GM23338 (cell line): ENCODE measurements around the gene ABCC12. TPM values are rescaled to one million over a fixed set of nuclear protein-coding genes. Genes with fewer than 3 reads are reported as not detected.

Source experiments
- ATAC-seq: fragments of 200-7000 bp; cut with Tn5 transposase; 3 replicates; pipeline ENCODE4 v1.9.1; 2020
- DNase-seq: peaks from one replicate; pipeline ENCODE4 v3.0.0-alpha.2; 2015; ENCODE audit warnings: low spot score
- H2AFZ ChIP-seq: fragments of 200-600 bp; sonication (generic); 2 replicates; pipeline ENCODE4 v1.8.0; 2016; ENCODE audit warnings: antibody characterized with exemption, mild to moderate bottlenecking, moderate library complexity
- H3F3A ChIP-seq: fragments of 200-600 bp; sonication (generic); replicated peaks from 2 replicates; pipeline ENCODE4 v1.8.0; 2017; ENCODE audit warnings: antibody characterized with exemption, mixed run types, low read depth
- H3K27ac ChIP-seq: fragments of 200-600 bp; sonication (generic); 2 replicates; pipeline ENCODE4 v1.6.1; 2016; ENCODE audit warnings: low read depth
- H3K27me3 ChIP-seq: fragments of 200-600 bp; sonication (generic); 2 replicates; pipeline ENCODE4 v1.8.0; 2016; ENCODE audit warnings: mild to moderate bottlenecking, mixed run types, moderate library complexity; ENCODE audit not compliant: insufficient read depth
- H3K36me3 ChIP-seq: fragments of 200-600 bp; sonication (generic); 2 replicates; pipeline ENCODE4 v1.8.0; 2016; ENCODE audit warnings: mild to moderate bottlenecking; ENCODE audit not compliant: insufficient read depth
- H3K4me1 ChIP-seq: fragments of 200-600 bp; sonication (generic); 2 replicates; pipeline ENCODE4 v1.8.0; 2016; ENCODE audit warnings: mild to moderate bottlenecking, moderate library complexity; ENCODE audit not compliant: insufficient read depth
- H3K4me2 ChIP-seq: fragments of 200-600 bp; sonication (generic); 2 replicates; pipeline ENCODE4 v1.7.1; 2017; ENCODE audit warnings: mixed run types
- H3K4me3 ChIP-seq: fragments of 200-600 bp; sonication (generic); 2 replicates; pipeline ENCODE4 v1.6.1; 2016; ENCODE audit warnings: mixed run types
- H3K79me2 ChIP-seq: fragments of 200-600 bp; sonication (generic); replicated peaks from 2 replicates; pipeline ENCODE4 v1.8.0; 2017; ENCODE audit warnings: mild to moderate bottlenecking; ENCODE audit not compliant: insufficient read depth
- H3K9me2 ChIP-seq: fragments of 200-600 bp; sonication (generic); 2 replicates; pipeline ENCODE4 v1.8.0; 2017; ENCODE audit not compliant: insufficient read depth
- H4K20me1 ChIP-seq: fragments of 200-600 bp; sonication (generic); replicated peaks from 2 replicates; pipeline ENCODE4 v1.8.0; 2017; ENCODE audit warnings: mild to moderate bottlenecking; ENCODE audit not compliant: insufficient read depth
- H3K27ac Mint-ChIP-seq: 2 replicates; pipeline ENCODE4 v1.8.0; 2020; ENCODE audit warnings: inconsistent platforms, mild to moderate bottlenecking, moderate library complexity, mixed read lengths
- H3K27me3 Mint-ChIP-seq: 3 replicates; pipeline ENCODE4 v1.8.0; 2022; ENCODE audit warnings: low read depth, mild to moderate bottlenecking, moderate library complexity, mixed read lengths, inconsistent platforms; ENCODE audit not compliant: insufficient read depth, poor library complexity
- H3K36me3 Mint-ChIP-seq: 3 replicates; pipeline ENCODE4 v1.8.0; 2021; ENCODE audit warnings: low read depth, mild to moderate bottlenecking, inconsistent platforms, moderate library complexity, mixed read lengths
- H3K4me1 Mint-ChIP-seq: 3 replicates; pipeline ENCODE4 v1.8.0; 2020; ENCODE audit warnings: mild to moderate bottlenecking, inconsistent platforms, mixed read lengths
- H3K4me3 Mint-ChIP-seq: 3 replicates; pipeline ENCODE4 v1.8.0; 2021; ENCODE audit warnings: moderate library complexity, mild to moderate bottlenecking, inconsistent platforms, mixed read lengths
- H3K9me3 Mint-ChIP-seq: 3 replicates; pipeline ENCODE4 v1.8.0; 2020; ENCODE audit warnings: moderate library complexity, mild to moderate bottlenecking, inconsistent platforms, mixed read lengths
- CREB1 ChIP-seq: fragments of 250-450 bp; sonication (Bioruptor Pico); IDR thresholded peaks from 2 replicates; pipeline ENCODE4 v1.5.0; 2020; ENCODE audit warnings: low read depth, mild to moderate bottlenecking, moderate library complexity
- CTCF ChIP-seq, 2 experiments: fragments of 200-600 bp in 1 of 2; sonication (generic) in 1 of 2; conservative IDR thresholded peaks; 2 replicates each; pipeline versions ENCODE4 v1.5.1 to v1.6.1; 2016 to 2017; ENCODE audit warnings: antibody characterized with exemption in 2 of 2, low read depth in 2 of 2, mild to moderate bottlenecking in 2 of 2, moderate library complexity in 1 of 2
- EZH2 ChIP-seq: fragments of 200-600 bp; sonication (generic); IDR thresholded peaks from one replicate; pipeline ENCODE4 v1.8.0; 2017; ENCODE audit warnings: antibody characterized with exemption, mild to moderate bottlenecking, low read depth; ENCODE audit not compliant: unreplicated experiment
- NANOG ChIP-seq: IDR thresholded peaks from 2 replicates; pipeline ENCODE4 v1.6.1; 2016; ENCODE audit warnings: antibody characterized with exemption, borderline replicate concordance
- POLR2AphosphoS5 ChIP-seq: IDR thresholded peaks from 2 replicates; pipeline ENCODE4 v1.6.1; 2016; ENCODE audit warnings: antibody characterized with exemption, low read depth
- REST ChIP-seq: IDR thresholded peaks from one replicate; pipeline ENCODE4 v1.6.1; 2018; ENCODE audit warnings: antibody characterized with exemption; ENCODE audit not compliant: unreplicated experiment
- ZNF114 ChIP-seq: fragments of 250-450 bp; sonication (Bioruptor Pico); IDR thresholded peaks from 2 replicates; pipeline ENCODE4 v1.5.0; 2020; ENCODE audit warnings: mild to moderate bottlenecking, moderate library complexity
- ZNF331 ChIP-seq: fragments of 250-450 bp; sonication (Bioruptor Pico); IDR thresholded peaks from 2 replicates; pipeline ENCODE4 v1.5.0; 2020; ENCODE audit warnings: low read depth, mild to moderate bottlenecking, moderate library complexity
- polyA plus RNA-seq: library from polyadenylated mRNA; unstranded; fragments of >200 nt; fragmentation: Nextera tagmentation; extraction: Ambion mirVana; gene quantifications from 2 replicates; pipeline ENCODE4 v1.2.1, GENCODE V29; 2016
- total RNA-seq: library from RNA; depleted of rRNA; stranded (reverse); fragments of >200 nt; shearing (Covaris generic); gene quantifications from 2 replicates; pipeline ENCODE4 v1.2.3, GENCODE V29; 2014

The ABCC12 gene
- total and polyA plus RNA-seq, 2 experiments from 2014 or later = not detected

DNA sequence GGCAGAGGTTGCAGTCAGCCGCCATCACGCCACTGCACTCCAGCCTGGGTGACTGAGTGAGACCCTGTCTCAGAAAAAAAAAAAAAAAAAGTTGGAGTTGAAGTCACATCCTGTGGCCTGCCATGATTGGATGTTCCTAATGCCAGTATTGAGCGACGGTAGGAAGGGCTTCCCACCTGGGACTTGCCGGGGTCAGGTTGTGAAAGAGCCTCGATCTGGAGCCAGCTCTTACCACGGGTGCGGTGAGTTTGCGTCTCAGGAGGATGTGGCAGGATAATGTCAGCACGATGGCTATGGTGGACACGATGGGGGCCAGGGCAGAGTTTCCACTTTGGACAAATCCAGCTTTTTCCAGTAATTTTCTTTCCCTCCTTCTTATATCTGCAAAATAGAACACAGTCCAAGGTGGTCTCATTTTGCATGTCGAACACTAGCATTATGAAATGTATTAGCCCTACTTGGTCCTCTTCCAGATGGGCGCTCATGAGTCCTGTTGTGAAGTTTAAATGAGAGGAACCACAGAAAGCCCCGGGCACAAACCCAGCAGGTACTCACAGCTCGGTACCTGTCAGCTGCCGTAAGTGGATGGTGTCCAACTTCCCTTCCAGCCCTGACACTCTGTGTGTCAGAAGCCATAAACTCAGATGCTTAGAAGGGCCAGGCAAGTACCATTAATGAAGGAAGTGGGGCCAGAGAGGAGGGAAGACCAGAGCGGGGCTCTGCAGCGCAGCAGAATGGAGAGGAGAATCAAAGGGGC lies 22.2 kb downstream of the ABCC12 start (continued):
- TF ChIP-seq REST (no peak), ZNF114 (CRISPR knock-in tag) (no peak), CREB1 (CRISPR knock-in tag) (no peak), NANOG (no peak), POLR2AphosphoS5 (no peak), ZNF331 (no peak)

DNA sequence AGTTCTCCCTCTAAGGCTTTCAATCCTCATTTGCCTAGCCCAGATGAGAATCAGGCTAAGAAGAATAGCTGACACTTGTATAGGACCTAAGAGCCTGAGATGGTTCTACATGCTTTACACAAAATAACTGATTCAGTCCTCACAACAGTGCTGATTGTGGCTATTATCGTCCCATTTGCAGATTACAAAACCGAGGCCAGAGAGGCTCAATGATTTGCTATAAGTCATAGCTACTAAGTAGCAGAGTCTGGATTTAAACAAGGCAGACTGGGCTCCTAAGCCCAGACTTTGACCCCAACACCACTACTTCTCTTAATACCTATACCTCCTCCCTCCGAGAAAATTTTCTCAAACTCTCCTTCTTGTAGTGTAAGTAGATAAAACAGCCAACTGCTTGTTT lies 23.1 kb downstream of the ABCC12 start:
- no peak overlapping the region for H3K27ac Mint-ChIP-seq
- H3K4me3 ChIP-seq = no peak overlapping the region
- no peak overlapping the region for H2AFZ ChIP-seq
- no peaks in the 10 kb centered on the region for H3K9me2 ChIP-seq
- H3K27me3 Mint-ChIP-seq = peaks cover 9% of the 10 kb centered on the region
- no peaks in the 10 kb centered on the region for H3K9me3 Mint-ChIP-seq
- ATAC-seq (no peak), DNase-seq (no peak)
- H3F3A ChIP-seq = no peaks in the 10 kb centered on the region
- no peak overlapping the region for H3K4me3 Mint-ChIP-seq
- H3K4me1 Mint-ChIP-seq = no peaks in the 10 kb centered on the region
- H4K20me1 ChIP-seq = no peaks in the 10 kb centered on the region
- H3K27ac ChIP-seq = no peak overlapping the region
- H3K79me2 ChIP-seq = no peaks in the 10 kb centered on the region
- no peaks in the 10 kb centered on the region for H3K27me3 ChIP-seq
- H3K36me3 Mint-ChIP-seq = no peaks in the 10 kb centered on the region
- H3K36me3 ChIP-seq = no peaks in the 10 kb centered on the region
- H3K4me1 ChIP-seq = no peaks in the 10 kb centered on the region
- no peak for TF ChIP-seq ZNF331
- no peak overlapping the region for H3K4me2 ChIP-seq

GRCh38 chr16:48131201-48131935 lies 24.4 kb downstream of the ABCC12 start:
- Histone ChIP-seq H3K36me3 (no peaks in the 10 kb centered on the region), H4K20me1 (no peaks in the 10 kb centered on the region), H3K9me2 (0 out of 2 replicates have a peak, but pooled peaks cover 4% of the 10 kb centered on the region), H3K79me2 (no peaks in the 10 kb centered on the region), H3K27ac (no peak overlapping the region), H3K27me3 (no peaks in the 10 kb centered on the region), H3K4me2 (no peak overlapping the region), H3K4me1 (no peaks in the 10 kb centered on the region), H3K4me3 (no peak overlapping the region), H2AFZ (no peak overlapping the region), H3F3A (no peaks in the 10 kb centered on the region)
- no peak overlapping the region for H3K27ac Mint-ChIP-seq
- no peaks in the 10 kb centered on the region for H3K36me3 Mint-ChIP-seq
- DNase-seq (no peak), ATAC-seq (no peak)
- H3K4me1 Mint-ChIP-seq = peaks cover 6% of the 10 kb centered on the region; the same call in 2 of the 3 replicates
- peaks cover 12% of the 10 kb centered on the region for H3K27me3 Mint-ChIP-seq
- no peak overlapping the region for H3K4me3 Mint-ChIP-seq
- H3K9me3 Mint-ChIP-seq = no peaks in the 10 kb centered on the region
- TF ChIP-seq EZH2 (no peak), REST (no peak), CTCF (conservative IDR thresholded peaks at IDR 0.05; ENCODE audit: low read depth in 2 of 2) (no peak), ZNF331 (no peak), ZNF114 (CRISPR knock-in tag) (no peak)
